ENCODE data around the gene SH2D4B.
A peak's percentile ranks its signal among the peaks of the same experiment; 100 is the strongest.

Gene SH2D4B

DNA sequence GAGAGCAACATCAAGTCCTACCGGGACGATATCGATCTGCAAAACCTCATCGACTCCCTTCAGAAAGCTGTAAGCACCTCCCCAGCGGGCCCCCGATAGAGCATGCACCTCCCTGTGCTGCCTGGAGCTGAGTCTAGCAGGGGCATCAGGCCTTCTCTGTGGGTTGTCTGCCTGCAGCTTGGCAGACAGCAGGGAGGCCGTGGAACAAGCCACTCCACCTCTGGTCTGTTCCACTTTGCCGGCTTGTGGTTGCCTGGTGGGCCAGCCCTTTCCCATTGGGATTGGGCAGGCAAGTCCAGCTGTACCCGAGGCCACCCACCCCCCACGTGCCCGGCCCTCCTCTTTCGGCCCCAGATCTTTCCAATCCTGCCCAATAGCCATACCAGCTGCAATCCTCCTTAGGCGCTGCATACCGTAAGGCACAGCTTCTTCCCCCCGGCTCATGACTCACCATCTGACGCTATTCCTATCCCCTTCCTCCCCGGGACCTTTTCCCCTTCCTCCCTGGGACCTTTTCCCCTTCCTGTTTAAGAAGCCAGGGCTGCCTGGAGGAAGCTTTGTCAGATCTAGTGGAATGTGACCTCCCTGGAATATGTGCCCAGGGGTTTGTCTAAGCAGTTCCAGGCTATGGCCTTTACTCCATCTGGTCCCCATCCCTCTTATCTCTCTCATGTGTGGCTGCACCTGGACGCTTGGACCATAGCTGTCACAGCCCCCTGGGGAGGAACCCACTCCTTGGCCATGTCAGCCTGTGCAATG, 28.1 kb upstream of the SH2D4B start:
- H3K4me1 Mint-ChIP-seq = peaks cover 32% of the 10 kb centered on the region
- peak overlapping the region; percentile 84 for H3K27ac Mint-ChIP-seq
- no peaks in the 10 kb centered on the region for H3K27me3 Mint-ChIP-seq (ENCODE audit: low read depth, poor library complexity)
- H3K36me3 Mint-ChIP-seq (ENCODE audit: low read depth) = peaks cover 60% of the 10 kb centered on the region
- TF ChIP-seq, protein P1, sequence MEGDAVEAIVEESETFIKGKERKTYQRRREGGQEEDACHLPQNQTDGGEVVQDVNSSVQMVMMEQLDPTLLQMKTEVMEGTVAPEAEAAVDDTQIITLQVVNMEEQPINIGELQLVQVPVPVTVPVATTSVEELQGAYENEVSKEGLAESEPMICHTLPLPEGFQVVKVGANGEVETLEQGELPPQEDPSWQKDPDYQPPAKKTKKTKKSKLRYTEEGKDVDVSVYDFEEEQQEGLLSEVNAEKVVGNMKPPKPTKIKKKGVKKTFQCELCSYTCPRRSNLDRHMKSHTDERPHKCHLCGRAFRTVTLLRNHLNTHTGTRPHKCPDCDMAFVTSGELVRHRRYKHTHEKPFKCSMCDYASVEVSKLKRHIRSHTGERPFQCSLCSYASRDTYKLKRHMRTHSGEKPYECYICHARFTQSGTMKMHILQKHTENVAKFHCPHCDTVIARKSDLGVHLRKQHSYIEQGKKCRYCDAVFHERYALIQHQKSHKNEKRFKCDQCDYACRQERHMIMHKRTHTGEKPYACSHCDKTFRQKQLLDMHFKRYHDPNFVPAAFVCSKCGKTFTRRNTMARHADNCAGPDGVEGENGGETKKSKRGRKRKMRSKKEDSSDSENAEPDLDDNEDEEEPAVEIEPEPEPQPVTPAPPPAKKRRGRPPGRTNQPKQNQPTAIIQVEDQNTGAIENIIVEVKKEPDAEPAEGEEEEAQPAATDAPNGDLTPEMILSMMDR (IDR thresholded peaks at IDR 0.05) = no peak
- no peaks in the 10 kb centered on the region for H3K9me3 Mint-ChIP-seq
- H3K4me3 Mint-ChIP-seq = no peak overlapping the region
- no peak for DNase-seq

DNA sequence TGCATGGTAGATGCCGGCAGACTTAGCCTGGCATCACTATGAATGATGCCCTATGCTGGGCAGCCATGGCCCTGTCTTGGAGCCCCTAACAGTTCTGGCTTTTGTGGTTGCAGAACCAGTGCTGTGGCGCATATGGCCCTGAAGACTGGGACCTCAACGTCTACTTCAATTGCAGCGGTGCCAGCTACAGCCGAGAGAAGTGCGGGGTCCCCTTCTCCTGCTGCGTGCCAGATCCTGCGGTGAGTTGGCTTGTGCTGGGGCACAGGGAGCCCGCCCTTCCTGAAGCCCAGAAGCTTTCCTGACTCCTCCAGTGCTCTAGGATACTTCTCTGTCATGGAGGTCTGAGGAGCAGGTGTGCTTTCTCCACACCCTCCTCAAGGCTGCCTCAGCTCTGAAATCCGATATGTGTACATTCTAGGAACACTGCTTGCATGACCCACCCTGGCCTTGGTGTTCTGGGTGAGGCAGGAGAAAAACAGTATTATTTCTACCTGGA, 25.6 kb upstream of the SH2D4B start:
- Mint-ChIP-seq H3K4me3 (no peak overlapping the region), H3K27me3 (ENCODE audit: low read depth, poor library complexity) (no peaks in the 10 kb centered on the region), H3K4me1 (peaks cover 39% of the 10 kb centered on the region), H3K36me3 (ENCODE audit: low read depth) (peaks cover 74% of the 10 kb centered on the region), H3K27ac (peak overlapping the region; percentile 91), H3K9me3 (no peaks in the 10 kb centered on the region)
- TF ChIP-seq, protein P1 (IDR thresholded peaks at IDR 0.05) = no peak
- DNase-seq = no peak

DNA sequence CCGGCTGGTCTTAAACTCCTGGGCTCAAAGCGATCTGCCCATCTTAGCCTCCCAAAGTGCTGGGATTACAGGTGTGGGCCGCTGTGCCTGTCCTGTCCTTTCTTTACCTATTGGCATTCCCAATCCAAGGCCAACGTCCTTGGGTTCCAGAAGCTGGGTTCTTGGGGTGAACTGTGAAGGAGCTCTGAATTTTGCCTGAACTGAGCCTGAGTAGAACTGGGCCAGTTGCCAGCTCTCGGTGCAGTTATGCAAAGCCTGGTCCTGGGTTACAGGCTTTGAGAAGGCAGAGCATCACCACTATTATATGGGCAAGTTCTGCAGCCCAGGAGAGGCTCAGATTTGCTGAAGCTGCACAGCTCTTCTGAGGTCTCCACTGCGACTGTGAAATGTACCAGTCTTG, 24.6 kb upstream of the SH2D4B start:
- TF ChIP-seq, protein P1 (IDR thresholded peaks at IDR 0.05) = no peak
- H3K36me3 Mint-ChIP-seq (ENCODE audit: low read depth) = peaks cover 71% of the 10 kb centered on the region
- peaks cover 43% of the 10 kb centered on the region for H3K4me1 Mint-ChIP-seq
- H3K4me3 Mint-ChIP-seq = no peak overlapping the region
- no peak for DNase-seq
- H3K27me3 Mint-ChIP-seq (ENCODE audit: low read depth, poor library complexity) = no peaks in the 10 kb centered on the region
- no peak overlapping the region for H3K27ac Mint-ChIP-seq
- no peaks in the 10 kb centered on the region for H3K9me3 Mint-ChIP-seq

DNA sequence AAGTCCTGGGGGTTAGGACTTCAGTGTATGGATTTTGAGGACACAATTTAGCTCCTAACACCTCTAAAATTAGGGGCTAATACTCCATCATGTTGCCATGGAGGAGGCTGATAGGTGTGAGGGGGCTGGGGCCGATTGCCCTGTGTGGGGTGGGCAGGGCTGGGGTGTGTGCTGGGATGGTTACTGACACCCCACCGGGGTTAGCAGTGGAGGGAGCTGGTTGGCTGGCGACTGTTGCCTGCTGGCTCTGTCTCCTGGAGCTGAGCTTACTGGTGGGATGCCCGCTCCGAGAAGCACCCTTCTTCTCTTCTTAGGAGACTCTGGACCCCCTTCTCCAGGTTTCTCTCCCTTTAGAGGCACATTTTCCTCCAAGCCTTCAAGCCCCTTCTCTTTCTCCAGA, 22.2 kb upstream of the SH2D4B start:
- Mint-ChIP-seq H3K4me1 (peaks cover 45% of the 10 kb centered on the region), H3K36me3 (ENCODE audit: low read depth) (peaks cover 71% of the 10 kb centered on the region), H3K27me3 (ENCODE audit: low read depth, poor library complexity) (no peaks in the 10 kb centered on the region), H3K4me3 (no peak overlapping the region), H3K27ac (no peak overlapping the region), H3K9me3 (no peaks in the 10 kb centered on the region)
- TF ChIP-seq, protein P1 (IDR thresholded peaks at IDR 0.05) = no peak
- no peak for DNase-seq

DNA sequence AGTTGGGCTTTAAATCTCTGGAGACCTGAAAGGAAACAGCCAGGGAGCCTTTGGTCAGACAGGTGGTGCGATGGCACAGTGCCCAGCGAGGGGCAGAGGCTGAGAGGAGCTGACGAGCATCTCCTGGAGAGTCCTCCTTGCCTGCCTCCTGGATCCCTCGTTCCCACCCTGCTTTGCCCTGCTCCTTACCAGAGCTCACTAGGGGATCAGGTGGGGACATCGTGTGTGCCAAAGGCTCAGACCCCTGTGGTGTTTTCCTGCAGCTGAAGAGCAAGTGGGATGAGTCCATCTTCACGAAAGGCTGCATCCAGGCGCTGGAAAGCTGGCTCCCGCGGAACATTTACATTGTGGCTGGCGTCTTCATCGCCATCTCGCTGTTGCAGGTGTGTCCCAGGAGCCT, 21.8 kb upstream of the SH2D4B start:
- Mint-ChIP-seq H3K27me3 (ENCODE audit: low read depth, poor library complexity) (no peaks in the 10 kb centered on the region), H3K4me3 (no peak overlapping the region), H3K27ac (no peak overlapping the region), H3K36me3 (ENCODE audit: low read depth) (peaks cover 71% of the 10 kb centered on the region), H3K9me3 (no peaks in the 10 kb centered on the region), H3K4me1 (peaks cover 48% of the 10 kb centered on the region)
- TF ChIP-seq, protein P1 (IDR thresholded peaks at IDR 0.05) = no peak
- no peak for DNase-seq

Data from nephron progenitor cell (in vitro differentiated cells).